ENCODE measurements around the gene GRM8.

GRM8 gene

DNA sequence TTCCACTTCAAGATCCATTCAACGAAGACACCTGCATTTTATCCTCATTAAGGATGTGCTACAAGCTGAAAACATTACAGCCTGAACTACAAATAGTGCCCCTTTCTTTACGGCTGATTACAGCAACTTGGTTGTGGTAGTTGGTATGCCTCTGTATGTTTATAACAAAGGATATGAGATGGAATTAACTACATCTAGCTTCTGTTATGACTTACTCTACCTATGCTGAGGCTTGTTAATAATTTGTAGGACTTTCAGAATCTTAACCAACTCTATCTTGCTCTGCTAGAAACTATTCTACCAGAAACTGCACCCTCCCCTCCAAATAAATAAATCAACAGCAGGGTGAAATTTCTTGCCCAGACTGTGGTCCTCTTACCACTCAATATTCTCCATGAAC, 448.1 kb downstream of the GRM8 start:
- DNase-seq: no peak
- H3K4me3 ChIP-seq (ENCODE audit: low read depth, low read length): no peak overlapping the region
- TF ChIP-seq, protein P1, sequence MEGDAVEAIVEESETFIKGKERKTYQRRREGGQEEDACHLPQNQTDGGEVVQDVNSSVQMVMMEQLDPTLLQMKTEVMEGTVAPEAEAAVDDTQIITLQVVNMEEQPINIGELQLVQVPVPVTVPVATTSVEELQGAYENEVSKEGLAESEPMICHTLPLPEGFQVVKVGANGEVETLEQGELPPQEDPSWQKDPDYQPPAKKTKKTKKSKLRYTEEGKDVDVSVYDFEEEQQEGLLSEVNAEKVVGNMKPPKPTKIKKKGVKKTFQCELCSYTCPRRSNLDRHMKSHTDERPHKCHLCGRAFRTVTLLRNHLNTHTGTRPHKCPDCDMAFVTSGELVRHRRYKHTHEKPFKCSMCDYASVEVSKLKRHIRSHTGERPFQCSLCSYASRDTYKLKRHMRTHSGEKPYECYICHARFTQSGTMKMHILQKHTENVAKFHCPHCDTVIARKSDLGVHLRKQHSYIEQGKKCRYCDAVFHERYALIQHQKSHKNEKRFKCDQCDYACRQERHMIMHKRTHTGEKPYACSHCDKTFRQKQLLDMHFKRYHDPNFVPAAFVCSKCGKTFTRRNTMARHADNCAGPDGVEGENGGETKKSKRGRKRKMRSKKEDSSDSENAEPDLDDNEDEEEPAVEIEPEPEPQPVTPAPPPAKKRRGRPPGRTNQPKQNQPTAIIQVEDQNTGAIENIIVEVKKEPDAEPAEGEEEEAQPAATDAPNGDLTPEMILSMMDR (IDR thresholded peaks at IDR 0.05; ENCODE audit: low read depth, low read length): no peak
- no peaks in the 10 kb centered on the region for H3K36me3 ChIP-seq
- no peak overlapping the region for H3K27ac ChIP-seq
- H3K9me3 ChIP-seq (ENCODE audit: severe bottlenecking): no peaks in the 10 kb centered on the region
- no peaks in the 10 kb centered on the region for H3K27me3 ChIP-seq (ENCODE audit: insufficient read depth, low read depth, severe bottlenecking)

GRCh38 chr7:126803990-126804389, 448.8 kb downstream of the GRM8 start:
- DNase-seq: no peak
- H3K27me3 ChIP-seq (ENCODE audit: insufficient read depth, low read depth, severe bottlenecking): no peaks in the 10 kb centered on the region
- H3K27ac ChIP-seq: no peak overlapping the region; the same call in 1 of the 2 replicates
- TF ChIP-seq, protein P1 (IDR thresholded peaks at IDR 0.05; ENCODE audit: low read depth, low read length): no peak
- no peaks in the 10 kb centered on the region for H3K36me3 ChIP-seq
- H3K9me3 ChIP-seq (ENCODE audit: severe bottlenecking): no peaks in the 10 kb centered on the region
- no peak overlapping the region for H3K4me3 ChIP-seq (ENCODE audit: low read depth, low read length)

DNA sequence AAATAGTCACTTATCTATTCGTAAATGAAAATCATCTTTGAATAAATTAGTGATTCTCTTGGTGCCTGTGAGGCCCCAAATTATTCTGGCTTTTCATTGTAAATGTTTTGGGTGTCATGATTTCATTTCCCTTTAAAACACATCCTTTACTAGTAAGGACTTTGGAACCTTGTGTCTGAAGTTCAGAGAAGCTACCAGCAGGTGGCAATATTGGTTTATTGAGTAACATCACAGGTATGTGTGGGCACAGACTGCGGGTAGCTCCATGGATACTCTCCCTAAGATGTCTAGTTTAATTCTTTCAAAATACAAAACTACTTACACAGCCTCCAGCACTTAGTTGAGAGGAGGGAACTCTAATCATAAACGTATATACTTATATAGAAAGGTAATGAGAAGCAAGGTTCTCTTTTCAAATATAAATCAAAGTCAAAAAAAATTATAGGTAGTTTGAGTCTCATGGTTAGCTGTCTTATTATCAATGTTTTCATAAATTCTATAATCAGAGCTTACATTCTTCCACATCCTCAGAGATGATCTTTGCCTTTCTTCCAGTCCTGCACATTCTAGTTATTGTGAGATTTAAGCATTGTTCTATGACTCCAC, 449.6 kb downstream of the GRM8 start:
- Histone ChIP-seq H3K4me3 (ENCODE audit: low read depth, low read length) (no peak overlapping the region), H3K27ac (no peak overlapping the region), H3K36me3 (no peaks in the 10 kb centered on the region), H3K27me3 (ENCODE audit: insufficient read depth, low read depth, severe bottlenecking) (no peaks in the 10 kb centered on the region), H3K9me3 (ENCODE audit: severe bottlenecking) (no peaks in the 10 kb centered on the region)
- TF ChIP-seq, protein P1 (IDR thresholded peaks at IDR 0.05; ENCODE audit: low read depth, low read length): peak; percentile 46
- DNase-seq: peak; percentile 68

DNA sequence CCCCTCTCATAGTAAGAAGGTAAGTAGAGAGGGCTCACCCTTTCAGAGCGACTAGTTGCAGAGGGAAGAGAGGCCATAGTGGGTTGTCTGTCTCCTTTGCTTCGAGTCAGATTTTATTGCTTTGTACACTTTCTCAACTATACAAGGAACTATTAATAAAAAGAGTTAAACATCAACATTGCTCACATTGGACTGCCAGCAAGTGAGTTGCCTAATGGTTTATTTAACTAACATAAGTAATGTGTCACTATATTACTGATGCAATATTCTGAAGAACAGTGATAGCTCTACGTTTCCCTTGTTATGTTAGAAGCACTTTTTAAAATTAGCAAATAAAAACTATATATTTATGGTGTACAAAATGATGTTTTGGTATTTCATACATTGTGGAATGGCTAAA, 451.0 kb downstream of the GRM8 start:
- no peak overlapping the region for H3K4me3 ChIP-seq (ENCODE audit: low read depth, low read length)
- no peak overlapping the region for H3K27ac ChIP-seq
- H3K36me3 ChIP-seq: no peaks in the 10 kb centered on the region
- TF ChIP-seq, protein P1 (IDR thresholded peaks at IDR 0.05; ENCODE audit: low read depth, low read length): no peak
- no peaks in the 10 kb centered on the region for H3K9me3 ChIP-seq (ENCODE audit: severe bottlenecking)
- H3K27me3 ChIP-seq (ENCODE audit: insufficient read depth, low read depth, severe bottlenecking): no peaks in the 10 kb centered on the region
- no peak for DNase-seq

DNA sequence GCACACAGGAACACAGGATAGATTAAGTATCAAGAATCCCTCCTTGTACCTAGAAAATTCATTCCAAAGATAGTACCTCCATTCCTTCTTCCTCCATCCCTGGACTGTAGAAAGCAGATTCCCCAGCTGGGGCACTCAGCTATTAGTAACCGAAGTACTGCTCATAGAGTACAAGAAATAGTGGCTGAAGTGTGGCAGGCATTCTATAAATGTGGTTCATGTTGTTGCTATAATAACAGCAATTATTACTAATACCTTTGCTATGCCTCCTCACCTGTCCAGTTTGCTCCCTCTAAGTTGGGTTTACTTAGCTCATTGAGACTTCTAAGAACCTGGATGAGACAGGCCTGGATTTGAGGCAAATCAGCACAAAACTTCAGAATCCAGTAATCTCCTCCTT, 453.2 kb downstream of the GRM8 start:
- no peak for DNase-seq
- Histone ChIP-seq H3K27me3 (ENCODE audit: insufficient read depth, low read depth, severe bottlenecking) (no peaks in the 10 kb centered on the region), H3K36me3 (no peaks in the 10 kb centered on the region), H3K9me3 (ENCODE audit: severe bottlenecking) (no peaks in the 10 kb centered on the region), H3K4me3 (ENCODE audit: low read depth, low read length) (no peak overlapping the region), H3K27ac (no peak overlapping the region)
- TF ChIP-seq, protein P1 (IDR thresholded peaks at IDR 0.05; ENCODE audit: low read depth, low read length): no peak

DNA sequence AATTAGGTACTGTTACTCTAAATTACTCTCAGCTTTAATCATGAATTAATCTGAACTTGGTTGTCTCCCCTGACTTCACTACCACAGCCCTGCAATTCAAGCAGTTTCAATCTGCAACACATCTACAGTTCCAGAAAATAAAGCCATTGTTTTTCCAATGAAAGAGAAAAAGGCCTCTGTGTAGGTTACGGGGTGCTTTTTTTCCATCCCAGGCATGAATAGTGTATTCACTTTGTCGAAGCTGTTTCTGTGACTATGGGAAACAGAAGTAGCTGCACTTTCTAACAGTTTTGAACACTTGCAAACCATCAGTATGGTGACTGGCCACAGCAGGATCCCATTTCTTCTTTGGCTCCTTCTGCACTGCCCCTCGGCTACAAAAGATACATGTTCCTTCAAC, 460.2 kb downstream of the GRM8 start:
- no peak for DNase-seq
- Histone ChIP-seq H3K27me3 (ENCODE audit: insufficient read depth, low read depth, severe bottlenecking) (no peaks in the 10 kb centered on the region), H3K27ac (no peak overlapping the region), H3K9me3 (ENCODE audit: severe bottlenecking) (no peaks in the 10 kb centered on the region), H3K36me3 (no peaks in the 10 kb centered on the region), H3K4me3 (ENCODE audit: low read depth, low read length) (no peak overlapping the region)
- TF ChIP-seq, protein P1 (IDR thresholded peaks at IDR 0.05; ENCODE audit: low read depth, low read length): no peak
